Uterus (tissue), 2 donors: ENCODE measurements around the gene MAP3K5.

Experiments used
- POLR2A ChIP-seq, 2 donors: fragments of 450-650 bp; IDR thresholded peaks; one replicate each; pipeline ENCODE4 v1.6.1; 2016; ENCODE audit warnings: antibody characterized with exemption in 2 of 2, mild to moderate bottlenecking in 1 of 2, moderate library complexity in 1 of 2
- TF ChIP-seq, protein P1 (sequence below), 4 experiments: fragments of 200-600 bp in 2 of 4; fragments of 450-650 bp in 2 of 4; sonication (generic) in 2 of 4; IDR thresholded peaks; one replicate each; pipeline ENCODE4 v1.5.1; 2016 to 2019; ENCODE audit warnings: antibody characterized with exemption in 4 of 4, mild to moderate bottlenecking in 2 of 4, moderate library complexity in 1 of 4

DNA sequence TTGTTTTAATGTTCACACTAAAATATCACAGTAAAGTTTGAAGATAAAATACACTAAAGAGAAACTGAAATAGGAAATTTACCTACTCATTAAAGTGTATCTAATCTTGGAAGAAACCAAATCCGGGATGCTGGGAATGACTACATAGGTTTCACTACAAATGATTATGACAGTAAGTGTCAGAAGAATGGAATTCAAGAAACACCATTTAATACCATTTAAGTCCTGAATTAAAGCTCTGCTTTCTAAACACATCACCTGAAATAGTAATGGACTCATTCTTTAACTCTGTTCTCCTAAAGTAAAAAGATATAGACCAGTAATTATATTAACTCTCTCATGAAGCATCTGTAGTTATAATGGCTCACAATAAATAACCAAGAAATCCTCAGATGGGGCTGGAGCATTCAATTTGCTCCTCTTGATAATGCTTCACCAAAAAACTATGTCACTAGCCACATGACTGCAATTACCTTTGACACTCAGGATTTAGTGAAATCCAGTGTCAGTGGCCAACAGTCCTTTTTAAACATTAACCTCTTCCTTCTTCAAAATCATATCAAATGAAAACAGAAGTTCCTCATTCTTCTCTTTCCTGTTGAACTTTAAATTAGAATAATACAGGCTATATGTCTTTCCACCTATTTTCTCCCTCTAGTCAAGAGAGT, 283.4 kb downstream of the MAP3K5 start:
- TF ChIP-seq, protein P1, sequence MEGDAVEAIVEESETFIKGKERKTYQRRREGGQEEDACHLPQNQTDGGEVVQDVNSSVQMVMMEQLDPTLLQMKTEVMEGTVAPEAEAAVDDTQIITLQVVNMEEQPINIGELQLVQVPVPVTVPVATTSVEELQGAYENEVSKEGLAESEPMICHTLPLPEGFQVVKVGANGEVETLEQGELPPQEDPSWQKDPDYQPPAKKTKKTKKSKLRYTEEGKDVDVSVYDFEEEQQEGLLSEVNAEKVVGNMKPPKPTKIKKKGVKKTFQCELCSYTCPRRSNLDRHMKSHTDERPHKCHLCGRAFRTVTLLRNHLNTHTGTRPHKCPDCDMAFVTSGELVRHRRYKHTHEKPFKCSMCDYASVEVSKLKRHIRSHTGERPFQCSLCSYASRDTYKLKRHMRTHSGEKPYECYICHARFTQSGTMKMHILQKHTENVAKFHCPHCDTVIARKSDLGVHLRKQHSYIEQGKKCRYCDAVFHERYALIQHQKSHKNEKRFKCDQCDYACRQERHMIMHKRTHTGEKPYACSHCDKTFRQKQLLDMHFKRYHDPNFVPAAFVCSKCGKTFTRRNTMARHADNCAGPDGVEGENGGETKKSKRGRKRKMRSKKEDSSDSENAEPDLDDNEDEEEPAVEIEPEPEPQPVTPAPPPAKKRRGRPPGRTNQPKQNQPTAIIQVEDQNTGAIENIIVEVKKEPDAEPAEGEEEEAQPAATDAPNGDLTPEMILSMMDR (IDR thresholded peaks at IDR 0.05): no peak
- TF ChIP-seq POLR2A (IDR thresholded peaks at IDR 0.05): no peak
